HCT116 (cell line): Measurements from ENCODE around the gene PREX1. TPM values are rescaled to one million over a fixed set of nuclear protein-coding genes. Genes with fewer than 3 reads are reported as not detected.

Experiments
- ATAC-seq: fragments of 200-7000 bp; cut with Tn5 transposase; 2 replicates; pipeline ENCODE4 v1.9.1; 2020; ENCODE audit warnings: mild to moderate bottlenecking, moderate library complexity
- BruUV-seq: library from RNA; stranded (reverse); fragments of 400-500 nt; replicated peaks from 2 replicates; lab custom pipeline; 2021; lab: Mats Ljungman, UMichigan
- CTCF ChIA-PET: fragments of 300-600 bp; sonication (Branson Sonifier 250); formaldehyde crosslinking; loops from one replicate; lab custom pipeline; 2021; ENCODE audit warnings: antibody characterized with exemption; lab: Charles Lee
- POLR2A ChIA-PET: fragments of 300-600, 350-600 bp; sonication (Branson Sonifier 250); formaldehyde crosslinking; loops from one replicate; lab custom pipeline; 2021; ENCODE audit warnings: antibody characterized with exemption; lab: Charles Lee
- RAD21 ChIA-PET, 2 experiments: fragments of 300-600 bp; sonication (Branson Sonifier 250); formaldehyde crosslinking; loops; one replicate each; lab custom pipeline; 2023; ENCODE audit warnings: low total read pairs in 2 of 2; ENCODE audit not compliant: uncharacterized antibody in 2 of 2, unreplicated experiment in 2 of 2, low non-redundant PET in 1 of 2; lab: Charles Lee
- DNase-seq: peaks from one replicate; pipeline ENCODE4 v3.0.0-alpha.2; 2010; ENCODE audit warnings: low read depth, low spot score
- H2AFZ ChIP-seq: fragments of 200-600 bp; shearing (Covaris generic), sonication (generic); 2 replicates; pipeline ENCODE4 v1.6.1; 2017; ENCODE audit warnings: low read depth, mixed run types, mixed read lengths, antibody characterized with exemption, low read length; ENCODE audit not compliant: poor library complexity, severe bottlenecking
- H3K27ac ChIP-seq: 2 replicates; pipeline ENCODE4 v1.5.1; 2012; ENCODE audit warnings: low read depth, low read length
- H3K27me3 ChIP-seq: fragments of 200-600 bp; sonication (generic); 2 replicates; pipeline ENCODE4 v1.6.1; 2016; ENCODE audit warnings: mixed run types, low read length, mixed read lengths; ENCODE audit not compliant: insufficient read depth
- H3K36me3 ChIP-seq, 2 experiments: fragments of 200-500 bp in 1 of 2; fragments of 200-600 bp in 1 of 2; sonication (Bioruptor generic) in 1 of 2; sonication (generic) in 1 of 2; 2 replicates each; pipeline versions ENCODE4 v1.5.1 to v1.6.1; 2014 to 2016; ENCODE audit warnings: low read length in 2 of 2, inconsistent platforms in 1 of 2, mixed read lengths in 1 of 2, mixed run types in 1 of 2; ENCODE audit not compliant: insufficient read depth in 2 of 2, control insufficient read depth in 1 of 2
- H3K4me1 ChIP-seq, 2 experiments: fragments of 200-600 bp in 1 of 2; sonication (generic) in 1 of 2; 2 replicates each; pipeline versions ENCODE4 v1.5.1 to v1.6.1; 2012 to 2017; ENCODE audit warnings: low read length in 2 of 2, inconsistent platforms in 1 of 2, mild to moderate bottlenecking in 1 of 2, mixed read lengths in 1 of 2, mixed run types in 1 of 2, moderate library complexity in 1 of 2; ENCODE audit not compliant: insufficient read depth in 2 of 2, control insufficient read depth in 1 of 2
- H3K4me2 ChIP-seq: fragments of 200-600 bp; sonication (generic); 2 replicates; pipeline ENCODE4 v1.6.1; 2017; ENCODE audit warnings: mixed run types, low read length, mixed read lengths
- H3K4me3 ChIP-seq, 2 experiments: fragments of 200-600 bp in 1 of 2; sonication (generic) in 1 of 2; replicated peaks in 1 of 2; 2 replicates each; pipeline ENCODE4 v1.5.1; 2011 to 2016; ENCODE audit warnings: low read length in 2 of 2, control low read depth in 1 of 2, low read depth in 1 of 2, mild to moderate bottlenecking in 1 of 2, mixed read lengths in 1 of 2, mixed run types in 1 of 2
- H3K79me2 ChIP-seq: fragments of 200-600 bp; sonication (generic); 2 replicates; pipeline ENCODE4 v1.6.1; 2017; ENCODE audit warnings: mild to moderate bottlenecking, mixed run types, low read length, moderate library complexity, mixed read lengths; ENCODE audit not compliant: insufficient read depth
- H3K9ac ChIP-seq: fragments of 200-600 bp; sonication (generic); 2 replicates; pipeline ENCODE4 v1.6.1; 2016; ENCODE audit warnings: low read length, mixed read lengths
- H3K9me2 ChIP-seq: fragments of 200-600 bp; sonication (generic), shearing (Covaris generic); 2 replicates; pipeline ENCODE4 v1.6.1; 2017; ENCODE audit warnings: mixed run types, mild to moderate bottlenecking, moderate library complexity; ENCODE audit not compliant: insufficient read depth
- H3K9me3 ChIP-seq, 2 experiments: fragments of 200-500 bp in 1 of 2; fragments of 200-600 bp in 1 of 2; sonication (Bioruptor generic) in 1 of 2; sonication (generic) in 1 of 2; 2 replicates each; pipeline ENCODE4 v1.6.1; 2014 to 2017; ENCODE audit warnings: low read length in 2 of 2, mixed read lengths in 2 of 2, inconsistent platforms in 1 of 2, low read depth in 1 of 2, mild to moderate bottlenecking in 1 of 2, mixed run types in 1 of 2, moderate library complexity in 1 of 2; ENCODE audit not compliant: control insufficient read depth in 1 of 2, insufficient read depth in 1 of 2
- H4K20me1 ChIP-seq: fragments of 200-600 bp; sonication (generic), shearing (Covaris generic); 2 replicates; pipeline ENCODE4 v1.6.1; 2017; ENCODE audit warnings: mixed run types, mild to moderate bottlenecking, moderate library complexity; ENCODE audit not compliant: insufficient read depth
- CBX3 ChIP-seq: IDR thresholded peaks from 2 replicates; pipeline ENCODE4 v1.6.1; 2012; ENCODE audit warnings: low read depth
- CEBPB ChIP-seq: IDR thresholded peaks from 2 replicates; pipeline ENCODE4 v1.6.1; 2012; ENCODE audit warnings: low read depth
- EGR1 ChIP-seq: IDR thresholded peaks from 2 replicates; pipeline ENCODE4 v1.6.1; 2012; ENCODE audit warnings: low read depth
- ELF1 ChIP-seq: IDR thresholded peaks from 2 replicates; pipeline ENCODE4 v1.6.1; 2012; ENCODE audit warnings: low read depth, borderline replicate concordance
- EZH2phosphoT487 ChIP-seq: fragments of 200-600 bp; IDR thresholded peaks from 2 replicates; pipeline ENCODE4 v1.6.1; 2018; ENCODE audit warnings: antibody characterized with exemption, borderline replicate concordance
- FOSL1 ChIP-seq: IDR thresholded peaks from 2 replicates; pipeline ENCODE4 v1.6.1; 2012; ENCODE audit warnings: low read depth
- JUND ChIP-seq: IDR thresholded peaks from 2 replicates; pipeline ENCODE4 v1.6.1; 2012
- POLR2A ChIP-seq: IDR thresholded peaks from 2 replicates; pipeline ENCODE4 v1.7.0; 2011; ENCODE audit warnings: borderline replicate concordance; ENCODE audit not compliant: insufficient read depth, insufficient read length; ENCODE audit errors: extremely low read depth
- RAD21 ChIP-seq: IDR thresholded peaks from 2 replicates; pipeline ENCODE4 v1.6.1; 2012; ENCODE audit warnings: low read depth, mild to moderate bottlenecking
- REST ChIP-seq: IDR thresholded peaks from 2 replicates; pipeline ENCODE4 v1.6.1; 2012; ENCODE audit warnings: low read depth
- SIN3A ChIP-seq: IDR thresholded peaks from 2 replicates; pipeline ENCODE4 v1.6.1; 2012; ENCODE audit warnings: low read depth
- SP1 ChIP-seq: IDR thresholded peaks from 2 replicates; pipeline ENCODE4 v1.6.1; 2012; ENCODE audit warnings: low read depth
- SRF ChIP-seq: IDR thresholded peaks from 2 replicates; pipeline ENCODE4 v1.6.1; 2012; ENCODE audit warnings: low read depth
- TCF7L2 ChIP-seq: IDR thresholded peaks from 2 replicates; pipeline ENCODE4 v1.7.0; 2011; ENCODE audit warnings: borderline replicate concordance, inconsistent platforms; ENCODE audit not compliant: insufficient read depth, insufficient read length; ENCODE audit errors: extremely low read depth
- YY1 ChIP-seq: IDR thresholded peaks from 2 replicates; pipeline ENCODE4 v1.6.1; 2011; ENCODE audit warnings: low read length, low read depth, moderate library complexity, mild to moderate bottlenecking; ENCODE audit not compliant: insufficient replicate concordance; ENCODE audit errors: extremely low read depth
- ZBTB33 ChIP-seq: IDR thresholded peaks from 2 replicates; pipeline ENCODE4 v1.6.1; 2011; ENCODE audit warnings: mild to moderate bottlenecking, low read length, moderate library complexity; ENCODE audit not compliant: insufficient replicate concordance; ENCODE audit errors: extremely low read depth
- ZFX ChIP-seq: fragments of 450-650 bp; IDR thresholded peaks from 2 replicates; pipeline ENCODE4 v1.6.1; 2017
- ZNF274 ChIP-seq: fragments of 200-500 bp; sonication (Bioruptor generic); IDR thresholded peaks from 2 replicates; pipeline ENCODE4 v1.6.1; 2014; ENCODE audit warnings: mild to moderate bottlenecking, low read depth, low read length, inconsistent platforms
- intact Hi-C: fragments of 100-400 bp; cut with micrococcal nuclease; formaldehyde crosslinking; loops from 2 replicates; pipeline ENCODE4 v1.10.0; 2022
- total RNA-seq: library from RNA; stranded (reverse); gene quantifications from one replicate; pipeline ENCODE4 v1.2.1, GENCODE V29; 2021; ENCODE audit not compliant: unreplicated experiment
- TF ChIP-seq, protein P1 (sequence below), 3 experiments: fragments of 200-600 bp in 1 of 3; sonication (generic) in 1 of 3; IDR thresholded peaks in 2 of 3; conservative IDR thresholded peaks in 1 of 3; 2 replicates each; pipeline ENCODE4 v1.5.1; 2012 to 2017; ENCODE audit warnings: low read depth in 2 of 3, low read length in 2 of 3, antibody characterized with exemption in 1 of 3, borderline replicate concordance in 1 of 3, control low read depth in 1 of 3, mild to moderate bottlenecking in 1 of 3, mixed read lengths in 1 of 3, mixed run types in 1 of 3, moderate library complexity in 1 of 3; ENCODE audit not compliant: insufficient read depth in 1 of 3

Gene PREX1
- total RNA-seq, 1 experiment from 2014 or later, result 6.1 TPM

DNA sequence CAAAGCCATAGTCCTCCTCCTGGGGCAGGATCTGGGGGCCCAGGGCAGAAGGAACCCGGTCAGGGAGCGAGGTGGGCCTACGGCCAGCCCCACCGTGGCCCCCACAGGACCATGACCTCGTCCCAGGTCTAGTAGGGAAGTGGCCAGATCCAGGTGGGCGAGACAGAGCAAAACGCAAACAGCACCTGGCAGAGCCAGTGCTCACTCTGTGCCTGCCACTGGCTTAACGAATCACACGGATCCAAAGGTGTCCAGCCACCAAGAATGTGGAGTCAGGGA, 169.7 kb downstream of the PREX1 start:
- CTCF ChIA-PET, result interaction anchor here (0.6 to 3.7 kb wide), 31 partner anchors 9 to 561 kb away, joined by 3 to 144 read pairs (median 5); partner anchors contain the start of genes ARFGEF2, DDX27 and PREX1
- Histone ChIP-seq H3K9me2 (no peaks in the 10 kb centered on the region), H3K9me3 (no peaks in the 10 kb centered on the region), H3K36me3 (no peaks in the 10 kb centered on the region), H3K79me2 (no peaks in the 10 kb centered on the region), H3K27me3 (no peaks in the 10 kb centered on the region), H3K4me2 (no peak overlapping the region), H3K4me1 (no peaks in the 10 kb centered on the region; a peak in 1 of 4 replicates), H3K9ac (no peak overlapping the region), H4K20me1 (no peaks in the 10 kb centered on the region), H2AFZ (no peak overlapping the region), H3K4me3 (no peak overlapping the region), H3K27ac (no peak overlapping the region)
- ATAC-seq (no peak), DNase-seq (no peak)
- TF ChIP-seq CEBPB (no peak), EZH2phosphoT487 (no peak), ZFX (no peak), SP1 (no peak), FOSL1 (no peak), EGR1 (no peak), ZNF274 (no peak), SRF (no peak), REST (no peak), ZBTB33 (no peak), POLR2A (no peak), YY1 (no peak), TCF7L2 (no peak), RAD21 (no peak), SIN3A (no peak), CBX3 (no peak), ELF1 (no peak), JUND (no peak)
- TF ChIP-seq, protein P1, sequence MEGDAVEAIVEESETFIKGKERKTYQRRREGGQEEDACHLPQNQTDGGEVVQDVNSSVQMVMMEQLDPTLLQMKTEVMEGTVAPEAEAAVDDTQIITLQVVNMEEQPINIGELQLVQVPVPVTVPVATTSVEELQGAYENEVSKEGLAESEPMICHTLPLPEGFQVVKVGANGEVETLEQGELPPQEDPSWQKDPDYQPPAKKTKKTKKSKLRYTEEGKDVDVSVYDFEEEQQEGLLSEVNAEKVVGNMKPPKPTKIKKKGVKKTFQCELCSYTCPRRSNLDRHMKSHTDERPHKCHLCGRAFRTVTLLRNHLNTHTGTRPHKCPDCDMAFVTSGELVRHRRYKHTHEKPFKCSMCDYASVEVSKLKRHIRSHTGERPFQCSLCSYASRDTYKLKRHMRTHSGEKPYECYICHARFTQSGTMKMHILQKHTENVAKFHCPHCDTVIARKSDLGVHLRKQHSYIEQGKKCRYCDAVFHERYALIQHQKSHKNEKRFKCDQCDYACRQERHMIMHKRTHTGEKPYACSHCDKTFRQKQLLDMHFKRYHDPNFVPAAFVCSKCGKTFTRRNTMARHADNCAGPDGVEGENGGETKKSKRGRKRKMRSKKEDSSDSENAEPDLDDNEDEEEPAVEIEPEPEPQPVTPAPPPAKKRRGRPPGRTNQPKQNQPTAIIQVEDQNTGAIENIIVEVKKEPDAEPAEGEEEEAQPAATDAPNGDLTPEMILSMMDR (IDR thresholded peaks at IDR 0.05 in 2 of 3, conservative IDR thresholded peaks at IDR 0.05 in 1 of 3; ENCODE audit: borderline replicate concordance in 1 of 3, insufficient read depth in 1 of 3, low read depth in 2 of 3, low read length in 2 of 3), result no peak
- intact Hi-C loops, result no loop called here
- RAD21 ChIA-PET, result interaction anchor here (0.9 to 1.2 kb wide), 9 partner anchors 239 to 264 kb away, joined by 3 to 14 read pairs (median 4); no protein-coding TSS in a partner anchor
- no TSS peak for BruUV-seq
- POLR2A ChIA-PET, result interaction anchor here (1.1 kb wide), 1 partner anchor 259 kb away, joined by 3 read pairs; no protein-coding TSS in a partner anchor
